WTC11 (cell line): ENCODE measurements around the gene FHOD3. TPM values are rescaled to one million over a fixed set of nuclear protein-coding genes. Genes with fewer than 3 reads are reported as not detected.

ENCODE experiments used
- ATAC-seq: fragments of 200-7000 bp; cut with Tn5 transposase; 2 replicates; pipeline ENCODE4 v1.10.0; 2021; ENCODE audit warnings: mild to moderate bottlenecking, moderate library complexity
- CTCF ChIA-PET: fragments of 300-600 bp; sonication (Branson Sonifier 250); formaldehyde crosslinking; loops from one replicate; lab custom pipeline; 2021; ENCODE audit warnings: antibody characterized with exemption; lab: Charles Lee
- POLR2A ChIA-PET: fragments of 350-600 bp; sonication (Branson Sonifier 250); formaldehyde crosslinking; loops from one replicate; lab custom pipeline; 2021; ENCODE audit warnings: antibody characterized with exemption; lab: Charles Lee
- DNase-seq: peaks from one replicate; pipeline ENCODE4 v3.0.0; 2021; ENCODE audit warnings: low spot score
- H3K27ac Mint-ChIP-seq: 2 replicates; pipeline ENCODE4 v1.8.0; 2021; ENCODE audit warnings: mixed read lengths
- H3K27me3 Mint-ChIP-seq: 2 replicates; pipeline ENCODE4 v1.8.0; 2021; ENCODE audit warnings: low read depth, mild to moderate bottlenecking, moderate library complexity, mixed read lengths
- H3K36me3 Mint-ChIP-seq: 2 replicates; pipeline ENCODE4 v1.8.0; 2021; ENCODE audit warnings: mixed read lengths
- H3K4me1 Mint-ChIP-seq: 2 replicates; pipeline ENCODE4 v1.8.0; 2022; ENCODE audit warnings: mixed read lengths
- H3K4me3 Mint-ChIP-seq: 2 replicates; pipeline ENCODE4 v1.8.0; 2021; ENCODE audit warnings: mild to moderate bottlenecking, moderate library complexity, mixed read lengths
- H3K9me3 Mint-ChIP-seq: 2 replicates; pipeline ENCODE4 v1.8.0; 2021; ENCODE audit warnings: mixed read lengths
- ATF6 ChIP-seq: sonication (generic); formaldehyde crosslinking; IDR thresholded peaks from 2 replicates; pipeline ENCODE4 v1.8.1; 2023; ENCODE audit warnings: mild to moderate bottlenecking, missing genetic modification reagents
- CDX4 ChIP-seq: fragments of 250-450 bp; sonication (Bioruptor Pico); IDR thresholded peaks from 2 replicates; pipeline ENCODE4 v1.9.0; 2021; ENCODE audit warnings: moderate library complexity, mild to moderate bottlenecking, inconsistent platforms, borderline replicate concordance
- E2F4 ChIP-seq: sonication (generic); formaldehyde crosslinking; IDR thresholded peaks from 2 replicates; pipeline ENCODE4 v1.8.1; 2022; ENCODE audit warnings: low read depth, mild to moderate bottlenecking, moderate library complexity, missing genetic modification reagents, borderline replicate concordance
- FOXJ3 ChIP-seq: sonication (generic); formaldehyde crosslinking; IDR thresholded peaks from 2 replicates; pipeline ENCODE4 v1.9.0; 2021; ENCODE audit warnings: missing genetic modification reagents, mild to moderate bottlenecking, borderline replicate concordance
- FOXK1 ChIP-seq: sonication (generic); formaldehyde crosslinking; IDR thresholded peaks from 2 replicates; pipeline ENCODE4 v1.8.0; 2022; ENCODE audit warnings: mild to moderate bottlenecking, moderate library complexity, missing genetic modification reagents
- FOXP4 ChIP-seq: sonication (generic); formaldehyde crosslinking; IDR thresholded peaks from 2 replicates; pipeline ENCODE4 v1.8.0; 2022; ENCODE audit warnings: mild to moderate bottlenecking, missing genetic modification reagents
- NFE2L1 ChIP-seq: sonication (generic); formaldehyde crosslinking; IDR thresholded peaks from 2 replicates; pipeline ENCODE4 v1.8.1; 2023; ENCODE audit warnings: missing genetic modification reagents
- NR2C2 ChIP-seq: sonication (generic); formaldehyde crosslinking; IDR thresholded peaks from 2 replicates; pipeline ENCODE4 v1.8.0; 2022; ENCODE audit warnings: mild to moderate bottlenecking, missing genetic modification reagents
- NR3C1 ChIP-seq: sonication (generic); formaldehyde crosslinking; conservative IDR thresholded peaks from 2 replicates; pipeline ENCODE4 v1.8.1; 2023; ENCODE audit warnings: low read depth, mild to moderate bottlenecking, missing genetic modification reagents
- RORB ChIP-seq: fragments of 250-450 bp; sonication (Bioruptor Pico); IDR thresholded peaks from 2 replicates; pipeline ENCODE4 v1.9.0; 2021; ENCODE audit warnings: mild to moderate bottlenecking
- SMAD3 ChIP-seq: sonication (generic); formaldehyde crosslinking; IDR thresholded peaks from 2 replicates; pipeline ENCODE4 v1.8.0; 2022; ENCODE audit warnings: missing genetic modification reagents, mild to moderate bottlenecking, borderline replicate concordance
- TP53 ChIP-seq: sonication (generic); formaldehyde crosslinking; IDR thresholded peaks from 2 replicates; pipeline ENCODE4 v1.8.1; 2023; ENCODE audit warnings: mild to moderate bottlenecking, missing genetic modification reagents
- USF1 ChIP-seq: sonication (generic); formaldehyde crosslinking; IDR thresholded peaks from 2 replicates; pipeline ENCODE4 v1.8.0; 2022; ENCODE audit warnings: mild to moderate bottlenecking, missing genetic modification reagents
- USF2 ChIP-seq: sonication (generic); formaldehyde crosslinking; IDR thresholded peaks from 2 replicates; pipeline ENCODE4 v1.8.1; 2023; ENCODE audit warnings: mild to moderate bottlenecking, missing genetic modification reagents, moderate library complexity
- ZNF121 ChIP-seq: sonication (generic); formaldehyde crosslinking; IDR thresholded peaks from 2 replicates; pipeline ENCODE4 v1.8.0; 2023; ENCODE audit warnings: missing genetic modification reagents
- ZNF263 ChIP-seq: sonication (generic); formaldehyde crosslinking; IDR thresholded peaks from 2 replicates; pipeline ENCODE4 v1.8.1; 2022; ENCODE audit warnings: low read depth, mild to moderate bottlenecking, moderate library complexity, missing genetic modification reagents
- ZNF281 ChIP-seq: sonication (generic); formaldehyde crosslinking; IDR thresholded peaks from 2 replicates; pipeline ENCODE4 v1.8.0; 2023; ENCODE audit warnings: mild to moderate bottlenecking, missing genetic modification reagents
- ZNF423 ChIP-seq: fragments of 250-450 bp; sonication (Bioruptor Pico); IDR thresholded peaks from 2 replicates; pipeline ENCODE4 v2.1.2; 2022; ENCODE audit warnings: mild to moderate bottlenecking, moderate library complexity
- ZNF425 ChIP-seq: fragments of 250-450 bp; sonication (Bioruptor Pico); conservative IDR thresholded peaks from 2 replicates; pipeline ENCODE4 v1.9.0; 2021; ENCODE audit warnings: mild to moderate bottlenecking
- total RNA-seq: library from RNA; stranded (reverse); gene quantifications from 3 replicates; pipeline ENCODE4 v1.2.3, GENCODE V29; 2021

FHOD3 gene
- total RNA-seq, 1 experiment from 2014 or later: 3.8 TPM

GRCh38 chr18:36450264-36450663 lies 152.8 kb downstream of the FHOD3 start:
- TF ChIP-seq FOXJ3 (CRISPR knock-in tag): no peak
- no peak for TF ChIP-seq NFE2L1
- no peak for TF ChIP-seq NR2C2 (CRISPR knock-in tag)
- no peak for TF ChIP-seq SMAD3
- no peak for TF ChIP-seq ZNF281 (CRISPR knock-in tag)
- TF ChIP-seq FOXK1: no peak
- Mint-ChIP-seq H3K27ac (peak overlapping the region; percentile 79), H3K27me3 (no peaks in the 10 kb centered on the region), H3K4me3 (peak overlapping the region; percentile 22; the same call in 1 of the 2 replicates), H3K36me3 (no peaks in the 10 kb centered on the region), H3K4me1 (peaks cover 46% of the 10 kb centered on the region), H3K9me3 (no peaks in the 10 kb centered on the region)
- CTCF ChIA-PET: interaction anchor here (1.3 to 1.8 kb wide), 3 partner anchors 11 to 122 kb away, joined by 5 to 7 read pairs (median 6); no protein-coding TSS in a partner anchor
- ATAC-seq (no peak), DNase-seq (no peak)
- POLR2A ChIA-PET: no interaction called here

GRCh38 chr18:36451454-36452251 lies 154.1 kb downstream of the FHOD3 start:
- CTCF ChIA-PET: interaction anchor here (0.9 kb wide), 1 partner anchor 40 kb away, joined by 3 read pairs; no protein-coding TSS in a partner anchor
- POLR2A ChIA-PET: no interaction called here
- Mint-ChIP-seq H3K27ac (0 out of 2 replicates have a peak overlapping the region, but pooled peaks have one; percentile 43), H3K9me3 (no peaks in the 10 kb centered on the region), H3K36me3 (no peaks in the 10 kb centered on the region), H3K4me1 (peaks cover 42% of the 10 kb centered on the region), H3K4me3 (no peak overlapping the region), H3K27me3 (no peaks in the 10 kb centered on the region)
- DNase-seq: no peak
- TF ChIP-seq RORB (CRISPR knock-in tag) (no peak), CDX4 (CRISPR knock-in tag) (no peak), TP53 (CRISPR knock-in tag) (no peak), NFE2L1 (no peak), ZNF423 (CRISPR knock-in tag) (no peak), NR3C1 (no peak), ZNF121 (CRISPR knock-in tag) (no peak), USF1 (CRISPR knock-in tag) (no peak), FOXP4 (no peak), ZNF425 (CRISPR knock-in tag) (no peak), E2F4 (CRISPR knock-in tag) (no peak), USF2 (no peak), ZNF263 (CRISPR knock-in tag) (no peak), ATF6 (CRISPR knock-in tag) (no peak)
- ATAC-seq: no peak
